HG03196 (cell line): ENCODE measurements around the gene SLC23A1.
"Not testable (repeated sequence)": the region's sequence is repeated elsewhere in the genome, so short reads cannot be mapped to it uniquely, and the experiment has no call there.

Experiments used
- ATAC-seq: cut with Tn5 transposase; IDR thresholded peaks from one replicate; pipeline ENCODE4 v1.9.1; 2021; ENCODE audit not compliant: unreplicated experiment

SLC23A1 gene

GRCh38 chr5:139383275-139383992, at the start of gene SLC23A1:
SLC23A1 (minus strand) TSS chr5:139383297; CDS start chr5:139383253, 44 bp downstream.
- no peak for ATAC-seq

GRCh38 chr5:139431706-139432105, 48.6 kb upstream of the SLC23A1 start:
- no peak for ATAC-seq

DNA sequence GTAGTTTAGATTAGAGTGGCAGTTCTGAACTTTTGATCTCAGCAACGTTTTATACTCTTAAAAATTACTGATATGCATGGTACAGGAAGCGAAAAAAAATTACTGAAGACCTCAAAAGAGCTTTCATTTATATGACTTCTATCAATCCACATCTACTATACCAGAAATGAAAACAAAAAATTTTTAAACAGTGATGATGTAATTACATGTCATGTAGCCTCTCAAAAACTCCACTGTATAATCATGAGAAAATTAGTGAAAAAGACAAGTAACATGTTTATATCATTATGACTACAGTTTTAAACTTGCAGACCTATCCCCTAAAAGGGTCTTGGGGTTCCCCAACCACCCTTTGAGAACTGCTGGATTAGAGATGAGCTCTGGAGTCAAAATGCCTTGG, 46.9 kb upstream of the SLC23A1 start:
- ATAC-seq, result no peak

GRCh38 chr5:139426203-139426885, 43.2 kb upstream of the SLC23A1 start:
- no peak for ATAC-seq

- ATAC-seq, result no peak
These were observed 42.4 kb upstream of the SLC23A1 start for GRCh38 chr5:139425497-139425896.

DNA sequence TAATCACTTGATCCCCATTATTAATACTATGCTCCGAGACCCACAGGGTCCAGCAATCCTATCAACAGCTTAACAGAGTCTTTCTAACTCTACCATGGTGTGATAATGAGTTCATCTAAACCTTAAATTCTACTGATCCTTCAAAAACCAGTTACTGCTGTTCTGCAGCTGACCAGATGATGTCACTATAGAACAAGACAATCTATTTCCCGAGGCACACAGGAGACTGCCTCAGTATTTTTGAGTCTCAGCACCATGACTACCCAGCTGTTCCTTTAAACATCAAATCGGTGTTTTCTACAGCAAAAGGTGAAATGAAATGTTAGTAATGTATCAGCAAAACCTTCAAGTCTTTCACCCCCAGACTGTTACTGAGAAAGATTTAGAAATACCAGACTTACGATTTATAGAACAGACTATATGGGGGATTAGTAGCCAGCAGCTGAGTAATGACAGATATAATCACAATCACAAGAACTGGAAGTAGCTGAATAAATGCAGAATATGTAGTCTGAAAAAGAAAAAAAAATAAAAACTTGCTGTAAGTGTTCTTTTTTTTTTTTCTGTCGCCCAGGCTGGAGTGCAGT, 39.3 kb upstream of the SLC23A1 start:
- ATAC-seq, result no peak

- no peak for ATAC-seq
These were observed 36.4 kb upstream of the SLC23A1 start for GRCh38 chr5:139419226-139420192.

- no peak for ATAC-seq
These were observed 35.7 kb upstream of the SLC23A1 start for GRCh38 chr5:139418793-139419192.

DNA sequence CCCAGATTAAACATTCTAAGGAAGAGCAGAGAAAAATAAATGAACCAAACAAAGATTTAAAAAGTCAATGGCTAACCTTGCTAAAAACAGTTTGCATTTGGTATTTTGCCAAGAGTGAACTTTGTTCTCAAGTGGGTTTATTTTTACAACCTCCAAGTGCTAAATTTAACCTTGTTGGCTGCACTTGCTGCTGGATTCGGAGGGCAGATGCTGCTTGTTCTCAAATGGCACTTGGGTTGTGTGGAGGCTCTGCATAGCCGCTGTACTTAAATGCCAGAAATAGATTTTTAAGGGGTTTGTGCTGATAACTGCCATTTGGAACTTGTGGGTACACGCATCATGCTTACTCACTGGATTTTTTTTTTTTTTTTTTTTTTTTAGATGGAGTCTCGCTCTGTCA, 34.1 kb upstream of the SLC23A1 start:
- ATAC-seq, result no peak

DNA sequence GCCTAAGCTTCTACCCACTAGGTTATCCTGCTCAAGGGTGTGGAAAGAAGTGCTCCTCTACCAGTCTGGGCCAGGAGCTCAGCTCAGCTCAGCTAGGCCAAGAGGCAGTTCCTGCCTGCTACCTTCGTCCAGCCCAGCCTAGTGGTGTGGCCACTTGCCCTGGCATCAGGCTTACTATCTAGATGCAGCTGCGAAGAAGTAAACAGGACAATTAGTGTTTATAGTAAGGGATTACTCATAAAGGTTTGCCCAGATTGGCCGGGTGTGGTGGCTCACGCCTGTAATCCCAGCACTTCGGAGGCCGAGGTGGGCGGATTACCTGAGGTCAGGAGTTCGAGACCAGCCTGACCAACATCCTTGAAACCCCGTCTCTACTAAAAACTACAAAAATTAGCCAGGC, 33.6 kb upstream of the SLC23A1 start:
- ATAC-seq, result no peak

GRCh38 chr5:139415869-139416268, 32.8 kb upstream of the SLC23A1 start:
- ATAC-seq, result no peak

GRCh38 chr5:139415221-139415861, 32.2 kb upstream of the SLC23A1 start:
- no peak for ATAC-seq

DNA sequence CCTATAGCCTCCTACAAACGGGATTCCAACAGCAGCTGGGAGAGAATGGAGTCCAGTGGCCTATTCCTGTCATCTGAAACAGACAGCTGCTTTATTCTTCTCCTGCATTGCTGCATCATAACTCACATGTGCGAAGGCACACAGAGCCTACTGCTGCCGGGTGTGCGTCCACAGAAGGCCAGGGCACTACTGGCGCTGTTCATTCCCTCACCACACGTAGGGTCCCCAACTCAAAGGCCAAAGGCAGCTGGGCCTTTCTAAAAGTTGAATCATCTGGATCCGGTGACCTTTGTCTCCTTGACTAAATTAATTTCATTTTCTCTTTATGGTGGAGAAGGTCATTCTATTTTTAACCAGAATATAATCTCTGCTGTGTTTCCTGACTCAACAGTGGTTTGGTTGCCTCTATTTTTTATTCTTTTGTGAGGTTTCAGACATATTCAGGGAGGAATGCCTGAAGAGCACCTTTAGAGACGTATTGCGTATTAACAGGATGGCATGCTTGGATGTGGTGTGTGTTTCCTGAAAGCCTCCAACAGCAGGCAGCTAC, 31.6 kb upstream of the SLC23A1 start:
- no peak for ATAC-seq

DNA sequence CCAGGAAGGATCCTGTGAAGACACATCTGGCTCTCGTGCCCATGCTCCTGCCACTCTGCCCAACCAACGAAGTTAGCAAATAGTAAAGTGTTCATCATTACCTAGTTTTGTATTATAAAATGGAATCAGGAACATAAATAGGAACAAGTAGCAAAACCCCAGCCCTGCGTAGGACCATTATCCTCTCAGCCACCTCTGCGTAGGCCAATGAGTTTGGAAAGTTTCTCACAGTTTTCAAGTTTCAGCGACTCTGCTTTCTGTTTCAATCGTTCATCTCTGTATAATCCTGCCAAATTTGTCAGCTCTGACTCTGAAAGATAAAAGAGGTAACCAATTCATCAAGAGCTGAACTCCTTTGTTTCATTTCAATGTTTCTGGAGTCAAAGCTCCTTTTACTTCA, 30.9 kb upstream of the SLC23A1 start:
- no peak for ATAC-seq

DNA sequence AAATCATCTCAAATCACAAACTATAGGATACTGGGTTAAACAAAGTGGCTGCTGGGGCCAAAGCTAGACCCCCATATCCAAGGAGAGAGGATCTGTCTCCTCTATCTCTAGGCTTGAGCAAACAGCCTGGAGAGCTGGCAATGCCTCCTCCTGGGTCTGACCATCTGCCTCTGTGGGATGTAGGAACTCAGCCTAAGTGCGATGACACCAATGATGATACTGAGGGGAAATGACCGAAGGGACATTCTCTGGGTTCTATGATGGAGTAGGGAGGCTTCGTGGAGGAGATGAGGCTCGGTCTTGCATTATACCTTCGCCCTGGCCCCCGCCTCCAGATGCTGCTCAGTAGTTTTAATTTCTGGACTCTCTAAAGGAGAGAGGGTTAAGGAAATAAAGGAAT, 30.1 kb upstream of the SLC23A1 start:
- no peak for ATAC-seq

- no peak for ATAC-seq
These were observed 28.1 kb upstream of the SLC23A1 start for GRCh38 chr5:139410993-139411828.

DNA sequence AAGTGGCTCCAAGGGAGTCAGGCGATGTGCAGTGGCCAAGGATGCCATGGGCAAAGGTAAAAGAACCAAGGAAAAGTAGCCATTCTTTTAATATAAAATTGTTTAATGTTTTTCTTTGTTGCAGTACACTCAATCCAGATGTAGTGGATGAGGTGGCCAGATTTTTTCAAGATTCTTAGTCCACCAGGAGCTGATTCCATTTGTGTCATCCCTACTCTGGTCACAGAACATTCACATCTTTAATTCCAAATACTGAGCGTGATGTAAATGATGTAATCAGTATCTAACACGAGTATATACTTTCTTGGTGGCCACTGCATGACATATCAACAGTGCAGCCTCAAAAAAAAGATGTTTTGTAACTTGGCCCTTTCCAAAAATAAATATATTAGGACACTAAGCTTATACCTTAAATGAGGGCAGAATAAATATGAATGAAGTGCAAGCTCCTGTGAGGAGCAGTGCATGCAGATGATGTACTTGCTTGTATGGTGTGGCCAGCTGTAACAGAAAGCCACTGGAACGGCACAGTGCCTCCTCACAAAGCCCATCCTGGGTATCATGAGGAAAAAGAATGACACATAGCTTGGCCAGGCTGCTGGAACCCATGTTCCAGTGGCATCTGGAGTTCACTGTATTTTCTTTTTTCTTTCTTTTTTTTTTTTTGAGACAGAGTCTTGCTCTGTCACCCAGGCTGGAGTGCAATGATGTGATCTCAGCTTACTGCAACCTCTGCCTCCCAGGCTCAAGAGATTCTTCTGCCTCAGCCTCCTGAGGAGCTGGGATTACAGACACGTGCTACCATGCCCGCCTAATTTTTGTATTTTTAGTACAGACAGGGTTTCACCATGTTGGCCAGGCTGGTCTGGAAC, 27.3 kb upstream of the SLC23A1 start:
- ATAC-seq, result no peak

GRCh38 chr5:139409116-139409515, 26.0 kb upstream of the SLC23A1 start:
- ATAC-seq, result not testable (repeated sequence)
